Tibial nerve (tissue), 4 donors: Measurements from ENCODE around the gene CORO1C. TPM values are rescaled to one million over a fixed set of nuclear protein-coding genes. Genes with fewer than 3 reads are reported as not detected.

Experiments
- DNase-seq, 2 donors: peaks; one replicate each; pipeline ENCODE4 v3.0.0-alpha.2; 2019; ENCODE audit warnings: low spot score in 2 of 2
- H3K27ac ChIP-seq, 4 donors: fragments of 200-600 bp; sonication (generic) in 3 of 4; one replicate each; pipeline ENCODE4 v1.5.1; 2017 to 2019; ENCODE audit warnings: mild to moderate bottlenecking in 1 of 4
- H3K27me3 ChIP-seq, 2 donors: fragments of 200-600 bp; sonication (generic) in 1 of 2; one replicate each; pipeline versions ENCODE4 v1.5.1 to v1.6.0; 2017 to 2019
- H3K36me3 ChIP-seq, 3 donors: fragments of 200-600 bp; sonication (generic); one replicate each; pipeline ENCODE4 v1.5.1; 2018 to 2019
- H3K4me1 ChIP-seq, 4 donors: fragments of 200-600 bp; sonication (generic) in 3 of 4; one replicate each; pipeline ENCODE4 v1.5.1; 2017 to 2019
- H3K4me3 ChIP-seq, 4 donors: fragments of 200-600 bp; sonication (generic) in 3 of 4; one replicate each; pipeline ENCODE4 v1.5.1; 2017 to 2019; ENCODE audit warnings: mild to moderate bottlenecking in 1 of 4, moderate library complexity in 1 of 4
- H3K9me3 ChIP-seq, 4 donors: fragments of 200-600 bp; sonication (generic) in 3 of 4; one replicate each; pipeline ENCODE4 v1.5.1; 2017 to 2019
- EP300 ChIP-seq, 2 donors: sonication (generic); formaldehyde crosslinking; IDR thresholded peaks; one replicate each; pipeline ENCODE4 v1.6.1; 2017; ENCODE audit warnings: antibody characterized with exemption in 2 of 2, mild to moderate bottlenecking in 1 of 2
- POLR2A ChIP-seq, 2 donors: fragments of 450-650 bp; IDR thresholded peaks; one replicate each; pipeline ENCODE4 v1.6.1; 2017; ENCODE audit warnings: antibody characterized with exemption in 2 of 2, mild to moderate bottlenecking in 2 of 2, moderate library complexity in 2 of 2
- WGBS, 2 donors: methylation state at CpG; one replicate each; pipeline ENCODE4 v1.1.5; 2018; 5-methylcytosine and 5-hydroxymethylcytosine counted together
- total RNA-seq, 4 donors: library from RNA; depleted of rRNA; stranded (reverse); fragments of >200 nt; gene quantifications; one replicate each; pipeline ENCODE4 v1.1.0, GENCODE V29; 2016
- TF ChIP-seq, protein P1 (sequence below), 5 experiments: fragments of 200-600 bp in 3 of 5; fragments of 450-650 bp in 2 of 5; sonication (generic) in 3 of 5; IDR thresholded peaks; one replicate each; pipeline ENCODE4 v1.5.1; 2016 to 2019; ENCODE audit warnings: antibody characterized with exemption in 5 of 5, mild to moderate bottlenecking in 3 of 5, moderate library complexity in 2 of 5

The CORO1C gene
- total RNA-seq, 4 donors from 2014 or later, result 110 to 181 (median 158) TPM

- WGBS, 2 donors, result 86 to 91% methylated on average over 4 of the region's 4 CpGs
- TF ChIP-seq EP300 (IDR thresholded peaks at IDR 0.05) (no peak), POLR2A (IDR thresholded peaks at IDR 0.05) (no peak)
- TF ChIP-seq, protein P1, sequence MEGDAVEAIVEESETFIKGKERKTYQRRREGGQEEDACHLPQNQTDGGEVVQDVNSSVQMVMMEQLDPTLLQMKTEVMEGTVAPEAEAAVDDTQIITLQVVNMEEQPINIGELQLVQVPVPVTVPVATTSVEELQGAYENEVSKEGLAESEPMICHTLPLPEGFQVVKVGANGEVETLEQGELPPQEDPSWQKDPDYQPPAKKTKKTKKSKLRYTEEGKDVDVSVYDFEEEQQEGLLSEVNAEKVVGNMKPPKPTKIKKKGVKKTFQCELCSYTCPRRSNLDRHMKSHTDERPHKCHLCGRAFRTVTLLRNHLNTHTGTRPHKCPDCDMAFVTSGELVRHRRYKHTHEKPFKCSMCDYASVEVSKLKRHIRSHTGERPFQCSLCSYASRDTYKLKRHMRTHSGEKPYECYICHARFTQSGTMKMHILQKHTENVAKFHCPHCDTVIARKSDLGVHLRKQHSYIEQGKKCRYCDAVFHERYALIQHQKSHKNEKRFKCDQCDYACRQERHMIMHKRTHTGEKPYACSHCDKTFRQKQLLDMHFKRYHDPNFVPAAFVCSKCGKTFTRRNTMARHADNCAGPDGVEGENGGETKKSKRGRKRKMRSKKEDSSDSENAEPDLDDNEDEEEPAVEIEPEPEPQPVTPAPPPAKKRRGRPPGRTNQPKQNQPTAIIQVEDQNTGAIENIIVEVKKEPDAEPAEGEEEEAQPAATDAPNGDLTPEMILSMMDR (IDR thresholded peaks at IDR 0.05), result no peak
- Histone ChIP-seq H3K27ac (peak overlapping the region in 2 of 4 donors; percentile 20 to 95), H3K27me3 (no peaks in the 10 kb centered on the region), H3K4me3 (no peak overlapping the region), H3K36me3 (no peaks in the 10 kb centered on the region), H3K9me3 (no peaks in the 10 kb centered on the region), H3K4me1 (peaks cover 0 to 56% (median 18%) of the 10 kb centered on the region in 4 donors)
- no peak for DNase-seq
Observed at GRCh38 chr12:108683906-108684556, 47.3 kb downstream of the CORO1C start.

GRCh38 chr12:108681317-108681716 is 50.0 kb downstream of the CORO1C start:
- no peak overlapping the region for H3K27ac ChIP-seq
- H3K36me3 ChIP-seq, result peaks cover 2 to 19% (median 5%) of the 10 kb centered on the region in 3 donors
- H3K4me3 ChIP-seq, result no peak overlapping the region
- peaks cover 0 to 31% (median 11%) of the 10 kb centered on the region in 4 donors for H3K4me1 ChIP-seq
- no peaks in the 10 kb centered on the region for H3K9me3 ChIP-seq
- 93 to 100% methylated on average over 1 of the region's 1 CpG for WGBS, 2 donors
- H3K27me3 ChIP-seq, result no peaks in the 10 kb centered on the region
- no peak for DNase-seq
- TF ChIP-seq EP300 (IDR thresholded peaks at IDR 0.05) (no peak), POLR2A (IDR thresholded peaks at IDR 0.05) (no peak)
- TF ChIP-seq, protein P1 (IDR thresholded peaks at IDR 0.05), result no peak

DNA sequence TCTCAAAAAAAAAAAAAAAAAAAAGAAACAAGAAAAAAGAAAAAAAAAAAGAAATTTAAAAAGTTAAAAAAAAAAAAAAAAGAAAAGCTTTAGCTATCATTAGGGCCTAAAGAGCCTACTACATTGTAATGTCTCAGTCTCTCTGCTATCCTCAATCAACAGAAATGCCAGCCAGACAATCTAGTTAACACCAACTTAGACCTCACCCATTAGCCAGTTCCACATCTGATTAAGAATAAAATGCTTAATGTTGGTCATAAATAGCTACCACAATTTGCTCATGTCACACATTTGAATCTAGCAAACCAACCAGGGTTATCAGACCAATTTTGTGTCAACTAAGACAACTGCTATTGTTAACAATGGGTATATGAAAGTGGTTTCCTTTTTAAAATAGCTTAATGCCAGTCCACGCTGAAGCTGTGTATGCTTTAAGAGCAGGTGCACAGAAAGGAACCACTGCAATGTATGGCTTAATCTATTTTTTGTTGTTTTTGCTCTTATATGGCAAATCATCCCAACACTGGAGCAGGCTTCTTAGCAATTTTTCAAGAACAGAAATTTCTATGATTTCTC is 52.1 kb downstream of the CORO1C start:
- Histone ChIP-seq H3K27ac (no peak overlapping the region), H3K9me3 (no peaks in the 10 kb centered on the region), H3K4me3 (no peak overlapping the region), H3K4me1 (peaks cover 0 to 9% (median 0%) of the 10 kb centered on the region in 4 donors), H3K27me3 (no peaks in the 10 kb centered on the region), H3K36me3 (peaks cover 2 to 27% (median 5%) of the 10 kb centered on the region in 3 donors)
- DNase-seq, result no peak
- TF ChIP-seq POLR2A (IDR thresholded peaks at IDR 0.05), result no peak
- TF ChIP-seq, protein P1 (IDR thresholded peaks at IDR 0.05), result no peak
- no peak for TF ChIP-seq EP300 (IDR thresholded peaks at IDR 0.05)
- WGBS, 2 donors, result 86 to 100% methylated on average over 1 of the region's 1 CpG

- H3K36me3 ChIP-seq, result peaks cover 2 to 31% (median 5%) of the 10 kb centered on the region in 3 donors
- H3K4me3 ChIP-seq, result no peak overlapping the region
- H3K27me3 ChIP-seq, result no peaks in the 10 kb centered on the region
- H3K9me3 ChIP-seq, result no peaks in the 10 kb centered on the region
- TF ChIP-seq EP300 (IDR thresholded peaks at IDR 0.05) (no peak), POLR2A (IDR thresholded peaks at IDR 0.05) (no peak)
- TF ChIP-seq, protein P1 (IDR thresholded peaks at IDR 0.05), result no peak
- no peak for DNase-seq
- H3K27ac ChIP-seq, result no peak overlapping the region
- peaks cover 0 to 3% (median 0%) of the 10 kb centered on the region in 4 donors for H3K4me1 ChIP-seq
- 85 to 87% methylated on average over 9 of the region's 9 CpGs for WGBS, 2 donors
Observed at GRCh38 chr12:108678104-108678730, 53.1 kb downstream of the CORO1C start.

DNA sequence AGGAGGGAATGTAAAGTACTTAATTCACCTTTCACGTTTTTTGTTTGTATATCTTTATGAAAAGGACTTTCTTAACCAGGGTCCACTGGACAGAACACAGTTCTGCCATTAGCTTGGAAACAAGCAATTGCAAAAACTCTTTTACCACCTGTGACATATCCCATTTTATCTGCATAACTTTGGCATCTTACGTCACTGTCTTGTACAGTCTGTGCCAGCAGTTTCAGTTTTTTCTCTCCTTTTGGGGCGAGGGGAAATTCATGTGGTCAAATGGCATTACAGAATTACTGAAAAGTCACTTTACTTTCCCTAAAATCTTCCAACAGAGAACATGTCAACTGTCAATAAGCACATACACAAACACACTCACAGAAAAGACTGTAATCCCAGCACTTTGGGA is 53.9 kb downstream of the CORO1C start:
- TF ChIP-seq, protein P1 (IDR thresholded peaks at IDR 0.05), result no peak
- TF ChIP-seq POLR2A (IDR thresholded peaks at IDR 0.05), result no peak
- no peak for TF ChIP-seq EP300 (IDR thresholded peaks at IDR 0.05)
- Histone ChIP-seq H3K4me1 (peaks cover 0 to 3% (median 0%) of the 10 kb centered on the region in 4 donors), H3K9me3 (no peaks in the 10 kb centered on the region), H3K27me3 (no peaks in the 10 kb centered on the region), H3K36me3 (peaks cover 2 to 31% (median 5%) of the 10 kb centered on the region in 3 donors), H3K27ac (no peak overlapping the region), H3K4me3 (no peak overlapping the region)
- no peak for DNase-seq
- 90 to 91% methylated on average over 3 of the region's 3 CpGs for WGBS, 2 donors
